GM19025 (cell line): ENCODE results near the gene SATB2.

Experiments
- ATAC-seq: cut with Tn5 transposase; IDR thresholded peaks from one replicate; pipeline ENCODE4 v1.9.1; 2021; ENCODE audit warnings: mild to moderate bottlenecking, low read depth, moderate library complexity; ENCODE audit not compliant: unreplicated experiment

Gene SATB2

DNA sequence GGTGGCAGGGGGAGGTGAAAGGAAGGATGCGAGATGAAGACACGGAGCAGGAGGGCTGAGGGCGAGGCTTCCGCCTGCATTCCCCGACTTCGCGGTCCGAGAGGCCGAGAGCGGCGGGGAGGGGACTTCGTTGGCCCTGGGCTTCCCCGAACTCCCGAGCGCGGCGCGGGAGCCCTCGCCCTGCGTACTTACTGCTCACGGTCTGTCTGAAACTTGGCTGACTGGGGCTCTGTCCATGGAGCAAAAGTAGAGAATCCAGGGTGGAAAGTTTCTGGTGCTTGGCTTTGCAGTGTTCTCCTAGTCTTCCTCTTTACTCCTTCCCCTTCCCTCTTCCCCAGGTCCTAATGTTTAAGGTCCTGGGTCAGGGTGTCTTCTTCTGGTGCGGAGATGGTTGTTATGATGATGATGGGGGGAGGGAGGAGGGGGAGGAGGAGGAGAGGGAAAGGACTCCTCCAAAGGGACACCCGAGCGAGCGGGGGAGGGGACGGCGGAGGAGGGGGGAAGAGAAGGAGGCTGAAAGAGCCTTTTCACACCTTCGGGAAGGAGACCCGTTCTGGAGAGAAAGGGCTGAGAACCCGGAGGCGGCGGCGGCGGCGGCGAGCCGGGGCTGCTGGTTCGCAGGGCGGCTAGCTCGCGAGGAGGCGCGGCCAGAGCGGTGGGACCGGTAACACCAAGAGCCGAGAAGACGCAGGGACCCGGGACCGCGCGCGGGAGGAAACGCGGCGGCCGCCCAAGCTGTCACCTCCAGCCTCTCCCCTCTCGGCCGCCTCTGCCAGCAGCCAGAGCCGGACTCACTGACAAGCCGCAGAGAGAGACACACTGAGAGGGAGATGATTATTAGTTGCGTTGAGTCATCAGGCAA lies at the start of gene SATB2:
Gene SATB2 (minus strand): TSS at position 793 of the 862 bp plus-strand sequence. CDS start 1,902 bp downstream, outside the sequence.
- no peak for ATAC-seq

GRCh38 chr2:199505755-199506403 lies 48.1 kb upstream of the SATB2 start:
- no peak for ATAC-seq

DNA sequence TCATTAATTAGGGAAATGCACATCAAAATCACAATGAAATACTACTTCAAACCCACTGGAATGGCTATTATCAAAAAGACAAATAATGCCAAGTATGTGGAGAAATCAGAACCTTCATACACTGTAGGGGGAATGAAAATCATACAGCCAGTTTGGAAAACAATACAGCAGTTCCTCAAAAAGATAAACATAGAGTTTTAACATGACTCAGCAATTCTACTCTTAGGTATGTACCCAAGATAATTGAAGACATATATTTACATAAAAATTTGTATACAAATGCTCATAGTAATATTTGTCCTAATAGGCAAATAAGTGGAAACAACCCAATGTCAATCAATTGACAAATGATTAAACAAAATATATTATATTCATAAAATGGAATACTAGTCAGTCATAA lies 45.4 kb upstream of the SATB2 start:
- no peak for ATAC-seq

DNA sequence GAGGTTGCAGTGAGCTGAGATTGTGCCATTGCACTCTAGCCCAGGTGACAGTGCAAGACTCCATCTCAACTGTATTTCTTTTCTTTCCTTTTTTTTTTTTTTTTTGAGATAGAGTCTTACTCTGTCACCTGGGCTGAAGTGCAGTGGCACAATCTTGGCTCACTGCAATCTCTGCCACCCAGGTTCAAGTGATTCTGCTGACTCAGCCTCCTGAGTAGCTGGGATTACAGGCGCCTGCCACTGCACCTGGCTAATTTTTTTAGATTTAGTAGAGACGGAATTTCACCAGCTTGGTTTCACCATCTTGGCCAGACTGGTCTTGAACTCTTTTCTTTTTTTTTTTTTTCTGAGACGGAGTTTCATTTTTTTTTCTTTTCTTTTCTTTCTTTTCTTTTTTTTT lies 41.3 kb upstream of the SATB2 start:
- ATAC-seq, result no peak

DNA sequence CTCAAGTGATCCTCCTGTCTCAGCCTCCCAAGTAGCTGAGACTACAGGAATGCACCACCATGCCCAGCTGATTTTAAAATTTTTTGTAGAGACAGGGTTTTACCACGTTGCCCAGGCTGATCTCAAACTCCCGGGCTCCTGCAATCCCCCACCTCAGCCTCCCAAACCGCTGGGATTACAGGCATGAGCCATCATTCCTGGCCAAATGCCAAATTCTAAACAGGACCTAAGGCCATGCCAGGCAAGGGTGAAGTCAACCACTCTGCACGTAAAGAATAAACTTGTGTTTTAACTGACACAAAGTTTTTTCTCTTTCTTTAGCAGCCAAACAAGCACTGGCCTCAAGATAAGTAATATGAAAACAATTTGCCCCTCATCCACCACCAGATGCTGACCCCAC lies 37.4 kb upstream of the SATB2 start:
- no peak for ATAC-seq

DNA sequence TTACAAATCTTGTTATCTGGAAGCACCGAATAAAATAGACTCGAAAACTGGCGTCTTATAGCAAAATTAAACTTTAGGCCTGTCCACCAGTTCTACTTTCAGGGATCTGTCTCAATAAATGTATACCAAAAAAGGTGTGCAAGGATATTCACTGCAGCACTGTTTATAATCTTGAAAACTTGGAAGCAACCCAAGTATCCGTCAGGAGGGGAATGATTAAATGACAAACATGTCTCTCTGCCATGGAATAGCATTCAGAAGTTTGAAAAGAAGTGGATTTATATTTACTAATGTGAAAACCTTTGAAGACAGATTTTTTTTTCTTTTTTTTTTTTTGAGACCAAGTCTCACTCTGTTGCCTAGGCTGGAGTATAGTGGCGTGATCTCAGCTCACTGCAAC lies 32.3 kb upstream of the SATB2 start:
- no peak for ATAC-seq

GRCh38 chr2:199488772-199489400 lies 31.1 kb upstream of the SATB2 start:
- no peak for ATAC-seq

DNA sequence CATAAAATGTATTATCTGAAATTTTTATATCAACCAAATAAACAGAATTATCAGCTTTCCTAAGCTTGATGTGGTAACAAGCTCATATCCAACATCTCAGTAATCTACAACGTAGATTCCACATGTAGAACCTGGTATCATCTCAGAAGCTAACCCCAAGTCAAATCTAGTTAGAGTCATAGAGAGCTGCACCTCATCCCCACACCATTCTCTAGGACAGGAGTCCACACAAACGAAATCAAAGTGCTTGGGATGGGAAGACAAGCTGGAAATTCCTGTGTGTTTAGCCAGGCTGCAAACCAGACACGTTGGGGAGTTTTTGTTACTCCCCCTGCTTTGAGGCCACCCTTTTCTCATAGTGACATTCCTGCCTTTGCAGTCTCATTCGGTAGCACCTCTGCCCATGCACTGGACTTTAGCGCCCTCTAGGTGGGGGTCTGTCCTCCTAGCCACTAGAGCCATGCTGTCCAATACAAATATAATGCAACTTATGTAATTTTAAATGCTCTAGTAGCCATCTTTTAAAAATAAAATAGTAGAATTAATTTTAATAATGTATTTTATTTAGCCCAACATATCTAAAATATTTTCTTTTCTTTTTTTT lies 28.1 kb upstream of the SATB2 start:
- ATAC-seq, result no peak

DNA sequence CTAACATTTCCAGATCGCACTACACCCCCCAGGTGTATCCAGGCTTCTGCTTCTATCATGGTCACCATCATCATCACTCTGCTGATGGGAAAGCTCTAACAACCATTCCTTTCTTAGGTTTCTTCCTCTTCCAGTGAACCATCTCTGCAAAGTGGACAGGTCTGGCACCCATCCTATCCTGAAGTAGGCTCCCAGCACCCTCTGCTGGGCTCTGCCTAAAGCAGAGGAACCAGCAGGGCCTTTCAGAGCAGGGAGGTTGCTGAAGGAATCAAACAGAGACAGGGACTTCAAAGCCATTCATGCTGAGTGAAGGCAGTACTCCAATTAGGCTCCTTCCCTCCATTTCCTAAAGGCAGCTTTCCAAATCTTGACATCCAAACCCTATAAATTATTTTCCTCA lies 27.2 kb upstream of the SATB2 start:
- no peak for ATAC-seq

- no peak for ATAC-seq
Observed at GRCh38 chr2:199480966-199481365, 23.2 kb upstream of the SATB2 start.

DNA sequence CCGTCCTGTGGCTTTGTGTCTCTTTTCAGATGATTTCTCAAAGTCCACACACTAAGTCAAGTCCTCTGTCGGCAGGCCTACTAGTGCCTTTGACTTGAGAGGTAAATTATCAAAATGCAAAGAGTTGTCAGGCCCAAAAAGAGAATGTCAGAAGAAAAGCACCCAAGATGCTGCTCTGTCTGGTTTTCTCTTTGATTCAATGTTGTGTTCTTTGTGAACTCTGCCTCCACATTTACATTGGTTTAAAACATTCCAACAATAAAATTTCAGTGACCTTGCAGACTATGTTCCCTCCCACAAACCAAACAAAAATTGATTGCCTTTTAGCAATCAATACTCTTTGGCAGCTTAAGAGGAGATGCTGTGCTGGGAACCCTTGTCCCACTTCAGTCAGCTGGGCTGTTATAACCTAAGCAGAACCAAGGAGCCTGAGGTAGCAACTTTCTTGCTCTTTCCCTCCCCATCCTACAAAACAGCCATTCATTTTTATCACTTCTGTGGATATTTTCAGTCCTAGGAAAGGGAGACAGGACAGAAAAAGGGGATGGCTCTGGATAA lies 19.6 kb upstream of the SATB2 start:
- ATAC-seq, result no peak

- peak; percentile 68 for ATAC-seq
Observed at GRCh38 chr2:199471443-199472057, 13.8 kb upstream of the SATB2 start.

GRCh38 chr2:199470672-199471442 lies 13.1 kb upstream of the SATB2 start:
- ATAC-seq, result no peak

GRCh38 chr2:199470361-199470671 lies 12.6 kb upstream of the SATB2 start:
- ATAC-seq, result no peak

- ATAC-seq, result no peak
Observed at GRCh38 chr2:199469514-199470360, 12.0 kb upstream of the SATB2 start.

DNA sequence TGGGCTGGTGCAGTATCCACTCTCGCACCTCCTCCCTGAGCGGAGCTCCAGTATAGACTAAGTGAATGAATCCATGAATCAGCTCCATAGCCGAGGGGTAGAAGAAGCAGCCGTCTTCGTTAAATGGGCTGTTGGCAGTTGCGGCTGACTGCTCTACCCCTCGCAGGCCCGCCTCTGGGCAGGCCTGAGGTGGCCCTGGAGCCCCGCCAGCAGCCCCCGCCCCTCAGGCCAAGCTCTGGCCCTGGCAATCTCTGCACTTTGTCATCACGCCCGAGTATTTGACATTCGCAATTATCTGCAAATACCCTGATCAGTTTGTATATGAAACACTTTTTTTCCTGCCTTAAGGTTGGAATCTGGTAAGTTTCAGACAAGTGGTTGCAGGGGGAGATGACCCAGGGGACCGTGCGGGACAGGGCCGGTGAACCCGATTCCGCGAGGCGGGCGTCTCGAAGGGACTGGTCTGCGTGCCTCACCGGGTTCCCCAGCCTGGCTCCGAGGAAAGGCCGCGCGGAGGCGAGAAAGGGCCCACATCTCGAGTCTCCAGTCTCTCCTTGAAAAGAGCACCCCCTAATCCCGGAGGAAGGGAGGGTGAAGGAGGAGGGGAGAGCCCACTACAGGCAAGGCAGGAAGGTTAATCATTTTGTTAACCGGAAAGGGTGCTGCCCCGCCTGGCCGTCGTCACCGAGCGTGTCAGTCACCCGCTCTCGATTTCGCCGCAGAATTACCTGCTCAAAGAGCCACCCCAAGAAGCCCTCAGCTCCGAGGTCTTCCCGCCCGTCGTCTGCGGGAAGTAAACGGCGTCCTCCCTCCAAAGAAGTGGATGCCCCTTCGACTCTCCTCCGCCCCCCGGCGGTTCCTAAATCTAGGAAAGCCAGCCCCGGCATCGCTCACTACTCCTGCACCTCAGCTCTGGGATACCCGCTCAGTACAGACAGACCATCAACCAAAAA lies 11.1 kb upstream of the SATB2 start:
- no peak for ATAC-seq

- ATAC-seq, result no peak
Observed at GRCh38 chr2:199467066-199467822, 9.5 kb upstream of the SATB2 start.
